ENCODE results near the gene ITGA5.

Gene ITGA5

DNA sequence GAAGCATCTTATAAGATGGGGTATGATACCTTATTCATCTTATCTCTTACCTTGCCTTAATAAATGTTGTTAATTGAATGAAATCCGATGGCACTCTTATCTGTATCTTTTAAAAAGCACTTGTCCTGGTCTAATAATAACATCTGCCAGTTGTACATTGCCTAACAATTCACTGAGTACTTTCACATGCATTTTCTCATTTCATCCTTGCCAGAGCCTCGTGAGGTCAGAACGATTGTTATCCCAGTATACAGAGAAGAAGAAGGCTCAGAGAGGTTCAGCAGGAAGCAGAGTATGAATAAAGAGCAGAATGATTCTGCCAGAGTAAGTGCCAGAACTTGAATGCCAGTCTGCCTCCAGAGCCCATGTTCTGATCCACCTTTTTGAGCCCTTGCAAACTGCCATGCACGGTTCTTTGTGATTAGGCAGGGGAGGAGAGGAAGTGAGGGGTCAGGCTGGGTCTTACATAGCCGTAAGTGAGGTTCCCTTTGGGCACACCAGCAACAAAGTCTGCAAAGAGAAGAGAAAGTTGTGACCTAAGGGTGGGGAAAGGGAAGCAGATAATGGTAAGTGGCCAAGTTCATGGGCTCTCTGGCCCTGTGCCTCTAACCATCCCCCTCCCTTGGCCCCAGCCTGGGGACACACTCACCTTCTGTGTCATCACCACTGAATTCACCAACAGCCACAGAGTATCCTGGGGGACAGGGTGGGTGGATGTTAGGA, 11.7 kb downstream of the ITGA5 start:
- no peak for DNase-seq

DNA sequence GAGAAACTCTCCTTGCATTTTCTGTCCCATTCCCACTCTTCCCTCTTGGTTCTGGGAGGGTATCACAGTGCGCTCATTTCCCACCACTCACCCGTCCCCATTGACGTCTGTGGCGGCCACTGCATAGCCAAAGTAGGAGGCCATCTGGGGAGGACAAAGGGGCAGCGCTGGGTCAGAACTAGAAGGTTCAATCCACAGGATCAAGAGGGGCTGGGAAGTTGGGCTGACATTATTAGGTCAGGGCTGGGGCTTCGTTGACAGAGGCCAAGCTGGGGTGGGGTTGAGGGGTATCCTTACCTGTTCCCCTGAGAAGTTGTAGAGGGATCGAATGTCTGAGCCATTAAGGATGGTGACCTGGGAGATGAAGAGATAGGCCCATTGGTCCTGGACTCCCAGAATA, 13.5 kb downstream of the ITGA5 start:
- DNase-seq: no peak

GRCh38 chr12:54405106-54405505, 14.0 kb downstream of the ITGA5 start:
- DNase-seq: no peak

DNA sequence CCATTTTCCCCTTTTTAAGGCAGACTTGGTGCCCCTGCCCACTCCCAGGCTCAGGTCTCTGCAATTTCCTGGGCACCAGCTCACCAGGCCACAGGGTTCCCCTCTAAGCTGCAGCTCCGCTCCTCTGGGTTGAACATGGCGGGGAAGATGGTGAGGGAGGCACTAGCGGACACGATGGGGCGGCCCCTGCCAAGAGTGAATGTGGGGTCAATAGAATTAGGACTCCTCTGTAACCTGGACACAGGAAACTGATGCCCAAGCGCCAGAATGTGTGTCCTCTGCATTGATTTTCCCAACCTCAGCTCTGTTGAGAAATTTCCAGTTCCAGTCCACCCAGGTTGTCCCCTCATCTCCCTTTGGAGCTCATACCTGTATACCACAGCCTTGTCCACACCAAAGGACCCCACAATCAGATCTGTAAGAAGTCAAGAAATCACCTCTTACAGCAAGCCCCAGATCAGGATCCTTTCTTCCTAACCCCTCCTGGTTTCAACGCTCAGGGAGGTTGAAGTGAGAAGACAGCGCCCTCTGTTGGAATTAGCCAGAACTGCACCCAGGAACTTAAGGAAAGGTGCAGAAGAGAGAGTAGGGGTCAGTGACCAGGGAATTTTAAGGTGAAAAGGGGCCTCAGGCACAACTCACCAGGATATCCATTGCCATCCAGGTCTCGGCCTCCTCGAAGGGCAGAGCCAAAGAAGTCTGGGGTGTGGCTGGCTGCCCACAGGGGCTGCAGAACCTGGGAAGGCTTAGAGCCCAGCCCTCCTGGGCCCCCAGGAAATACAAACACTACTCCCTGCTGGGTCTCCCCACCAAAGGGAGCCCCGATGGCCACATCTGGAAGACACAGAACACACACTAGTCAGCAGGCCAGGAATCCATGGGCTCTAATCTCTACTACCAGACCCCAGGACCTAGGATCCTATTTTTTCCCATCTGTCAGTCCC, 14.7 kb downstream of the ITGA5 start:
- peak; percentile 28 for DNase-seq

DNA sequence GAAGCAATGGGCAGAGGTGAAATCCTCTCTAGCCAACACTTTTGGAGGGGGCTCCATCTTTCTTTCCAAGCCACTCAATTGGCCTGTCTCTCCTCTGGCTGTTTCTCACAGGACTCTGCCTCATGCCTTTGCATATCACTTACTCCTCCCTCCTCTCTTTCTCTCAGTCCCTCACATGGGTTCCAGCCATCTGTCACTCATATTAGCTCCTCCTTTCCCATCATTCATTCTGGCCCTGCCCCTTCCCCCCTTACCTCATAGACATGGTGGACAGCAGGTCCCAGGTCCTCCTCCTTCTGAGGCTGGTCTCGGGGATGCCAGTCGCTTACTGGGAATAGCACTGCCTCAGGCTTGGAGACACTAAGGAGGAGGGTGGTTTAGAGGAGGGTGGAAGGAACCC, 17.9 kb downstream of the ITGA5 start:
- DNase-seq: no peak

GRCh38 chr12:54398995-54399793, 19.9 kb downstream of the ITGA5 start:
- DNase-seq: peak; percentile 37

- DNase-seq: no peak
Measured at GRCh38 chr12:54398218-54398617, 20.8 kb downstream of the ITGA5 start.

GRCh38 chr12:54397157-54397556, 21.9 kb downstream of the ITGA5 start:
- DNase-seq: no peak

GRCh38 chr12:54395545-54395944, 23.5 kb downstream of the ITGA5 start:
- no peak for DNase-seq

GRCh38 chr12:54394986-54395385, 24.1 kb downstream of the ITGA5 start:
- no peak for DNase-seq

GRCh38 chr12:54394281-54394719, 24.8 kb downstream of the ITGA5 start:
- DNase-seq: peak; percentile 75

DNA sequence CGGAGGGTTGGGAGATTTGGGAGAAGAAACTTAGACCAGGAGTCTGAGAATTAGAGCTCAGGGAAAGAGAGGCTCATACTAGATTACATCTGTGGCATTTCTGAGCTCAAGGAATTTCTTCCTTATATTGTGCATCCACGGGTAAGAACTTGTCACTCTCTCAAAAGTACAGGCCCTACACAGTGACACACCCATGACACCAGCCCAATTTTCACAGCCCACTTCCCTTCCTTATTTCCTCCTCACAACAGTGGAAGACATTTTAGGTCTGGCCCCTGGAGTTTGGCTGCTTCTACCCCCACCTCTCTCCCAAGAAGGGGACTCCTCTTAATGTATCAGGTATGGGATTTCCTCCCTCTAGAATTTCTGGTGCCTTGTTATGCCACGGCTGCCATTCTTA, 25.3 kb downstream of the ITGA5 start:
- no peak for DNase-seq

DNA sequence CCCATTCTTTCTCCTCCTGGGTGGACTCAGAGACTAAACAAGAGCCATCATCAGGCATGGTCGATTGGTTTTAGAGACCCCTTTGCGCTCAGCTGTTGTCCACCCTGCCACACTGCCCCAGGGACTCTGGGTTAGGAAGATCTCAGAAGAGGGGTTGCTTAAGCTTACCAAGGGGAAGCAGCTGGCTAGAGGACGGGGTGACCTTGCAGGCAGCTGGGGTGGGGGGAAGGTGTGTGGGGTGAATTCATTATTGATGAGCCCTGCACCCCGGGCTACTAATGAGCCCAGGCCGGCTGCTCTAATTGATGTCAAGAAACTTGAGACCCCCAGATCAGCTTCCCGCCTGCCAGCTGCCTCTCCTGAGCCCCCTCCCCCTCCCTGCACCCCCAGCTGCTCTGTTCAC, 25.9 kb downstream of the ITGA5 start:
- no peak for DNase-seq

- DNase-seq: no peak
Measured at GRCh38 chr12:54392485-54393206, 26.4 kb downstream of the ITGA5 start.

- DNase-seq: peak; percentile 22
Measured at GRCh38 chr12:54390668-54391551, 28.2 kb downstream of the ITGA5 start.

- DNase-seq: no peak
Measured at GRCh38 chr12:54390176-54390667, 28.8 kb downstream of the ITGA5 start.

DNA sequence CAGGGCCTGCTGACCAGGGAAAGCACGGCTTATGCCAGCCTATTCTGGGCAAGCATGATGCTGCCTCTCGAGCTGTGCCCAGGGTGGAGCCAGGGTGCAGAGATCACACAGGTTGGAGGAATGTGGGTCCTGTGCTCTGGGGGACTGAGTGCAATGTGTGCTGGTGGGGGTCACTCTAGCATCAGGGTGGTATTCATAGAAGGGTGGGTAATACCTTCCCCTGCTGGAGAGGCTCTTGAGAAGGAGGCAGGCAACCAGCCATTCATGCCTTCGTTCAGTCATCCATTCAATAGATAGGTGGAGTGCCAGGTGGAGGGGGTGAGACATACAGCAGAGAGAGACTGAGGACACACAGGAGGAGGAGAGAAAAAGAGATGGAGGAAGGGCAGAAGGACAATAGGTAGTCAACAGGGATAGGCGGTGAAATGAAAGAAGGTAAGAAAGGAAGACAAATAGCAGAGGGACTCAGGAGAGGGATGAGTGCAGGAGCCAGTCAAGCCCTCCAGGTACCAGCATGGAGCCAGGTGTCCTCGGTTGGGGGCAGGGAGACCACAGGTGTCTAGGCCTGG, 29.4 kb downstream of the ITGA5 start:
- DNase-seq: no peak

- DNase-seq: no peak
Measured at GRCh38 chr12:54389134-54389508, 29.9 kb downstream of the ITGA5 start.

DNA sequence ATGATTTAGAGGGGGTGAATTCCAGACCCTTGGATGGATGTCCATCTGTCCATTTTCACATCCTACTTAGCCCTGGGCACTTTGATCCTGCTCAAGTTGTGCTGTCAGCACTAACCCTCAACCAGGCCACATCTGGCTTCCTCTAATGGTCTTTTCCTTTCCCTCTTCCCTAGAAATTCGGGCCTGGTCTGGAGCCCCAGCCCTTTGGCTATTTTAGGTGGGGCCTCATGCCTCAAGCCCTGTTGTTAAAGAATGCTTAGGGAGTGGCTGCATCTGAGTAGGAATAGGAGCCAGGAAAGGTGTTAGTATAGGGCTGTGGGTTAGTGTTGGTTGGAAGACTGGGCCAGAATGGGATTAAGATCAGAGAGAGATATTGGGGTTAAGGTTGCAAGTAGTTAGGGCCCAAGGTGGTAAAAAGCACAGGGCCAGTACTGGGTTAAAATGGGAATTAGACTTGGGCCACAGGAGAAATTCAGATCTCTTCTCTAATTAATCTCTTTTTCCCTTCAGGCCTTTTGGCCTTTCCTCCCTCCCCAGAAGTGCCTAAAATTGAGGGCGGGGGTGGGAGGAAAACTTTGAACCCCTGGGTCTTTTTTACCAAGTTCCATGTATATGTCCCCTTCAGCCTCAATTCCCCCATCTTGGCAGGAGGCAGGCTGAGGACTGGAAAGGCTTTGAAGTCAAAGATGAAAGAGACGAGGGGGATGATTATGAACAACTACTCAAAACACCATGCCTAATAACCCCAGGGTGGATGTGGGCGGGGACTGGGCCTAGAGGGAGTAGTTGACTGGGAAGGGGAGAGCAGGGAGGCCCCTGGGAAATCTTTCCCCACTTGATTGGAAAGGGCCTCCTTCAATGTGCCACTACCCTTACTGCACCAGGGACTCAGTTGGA, 30.6 kb downstream of the ITGA5 start:
- no peak for DNase-seq

DNA sequence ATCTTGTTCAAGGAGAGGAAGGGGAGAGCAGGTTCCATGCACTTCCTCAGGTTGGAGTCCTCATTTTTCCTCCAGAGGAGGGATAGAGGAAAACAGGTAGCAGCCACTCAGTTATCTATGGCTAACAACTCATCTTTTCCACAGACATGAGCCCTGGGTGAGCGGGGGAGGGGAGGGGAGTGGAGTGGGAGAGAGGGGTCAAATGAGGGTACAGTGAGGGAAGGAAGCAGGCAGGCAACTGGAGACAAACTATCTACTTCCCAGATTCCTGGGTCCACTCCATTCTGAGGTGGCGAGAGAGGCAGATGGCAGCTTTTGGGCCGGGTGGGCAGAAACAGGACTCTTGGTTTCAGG, 32.0 kb downstream of the ITGA5 start:
- no peak for DNase-seq
